Measurements from ENCODE around the gene SUSD1.

- no peak for TF ChIP-seq CTCF (IDR thresholded peaks at IDR 0.05)
- no peak for TF ChIP-seq POLR2AphosphoS5 (IDR thresholded peaks at IDR 0.05)
These were observed 96.7 kb downstream of the SUSD1 start for GRCh38 chr9:112078432-112078831.
